ENCODE results near the gene BFSP2.

DNA sequence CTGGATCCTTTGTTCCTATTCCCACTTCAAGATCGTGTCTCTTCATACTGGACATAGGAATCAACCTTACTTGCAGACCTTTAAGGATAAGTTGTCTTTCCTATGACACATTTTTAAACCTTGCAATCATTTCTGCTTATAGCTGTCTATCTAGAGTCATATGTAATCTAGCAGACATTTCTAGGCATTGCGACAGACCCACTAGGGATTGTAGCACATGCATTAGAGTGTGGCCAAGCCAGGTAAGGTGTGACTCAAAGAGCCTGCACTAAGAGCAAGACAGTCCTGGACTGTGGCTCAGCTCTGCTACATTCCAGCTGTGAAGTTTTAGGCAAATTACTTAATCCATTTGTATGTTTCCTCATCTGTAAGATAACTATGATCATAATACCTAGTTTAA lies 38.8 kb upstream of the BFSP2 start:
- TF ChIP-seq, protein P1, sequence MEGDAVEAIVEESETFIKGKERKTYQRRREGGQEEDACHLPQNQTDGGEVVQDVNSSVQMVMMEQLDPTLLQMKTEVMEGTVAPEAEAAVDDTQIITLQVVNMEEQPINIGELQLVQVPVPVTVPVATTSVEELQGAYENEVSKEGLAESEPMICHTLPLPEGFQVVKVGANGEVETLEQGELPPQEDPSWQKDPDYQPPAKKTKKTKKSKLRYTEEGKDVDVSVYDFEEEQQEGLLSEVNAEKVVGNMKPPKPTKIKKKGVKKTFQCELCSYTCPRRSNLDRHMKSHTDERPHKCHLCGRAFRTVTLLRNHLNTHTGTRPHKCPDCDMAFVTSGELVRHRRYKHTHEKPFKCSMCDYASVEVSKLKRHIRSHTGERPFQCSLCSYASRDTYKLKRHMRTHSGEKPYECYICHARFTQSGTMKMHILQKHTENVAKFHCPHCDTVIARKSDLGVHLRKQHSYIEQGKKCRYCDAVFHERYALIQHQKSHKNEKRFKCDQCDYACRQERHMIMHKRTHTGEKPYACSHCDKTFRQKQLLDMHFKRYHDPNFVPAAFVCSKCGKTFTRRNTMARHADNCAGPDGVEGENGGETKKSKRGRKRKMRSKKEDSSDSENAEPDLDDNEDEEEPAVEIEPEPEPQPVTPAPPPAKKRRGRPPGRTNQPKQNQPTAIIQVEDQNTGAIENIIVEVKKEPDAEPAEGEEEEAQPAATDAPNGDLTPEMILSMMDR (IDR thresholded peaks at IDR 0.05): no peak
- no peak for TF ChIP-seq EZH2 (IDR thresholded peaks at IDR 0.05; ENCODE audit: borderline replicate concordance, insufficient read depth, low read depth, low read length, poor library complexity, severe bottlenecking)
